Duodenal mucosa (tissue), 2 donors: ENCODE measurements around the gene KCNMA1.

Experiments used
- H3K27ac ChIP-seq: one replicate; pipeline ENCODE4 v1.7.0; 2013; ENCODE audit warnings: low read depth, low read length
- H3K27me3 ChIP-seq, 2 donors: one replicate each; pipeline ENCODE4 v1.7.0; 2013; ENCODE audit warnings: low read length in 2 of 2, control low read depth in 1 of 2; ENCODE audit not compliant: insufficient read depth in 2 of 2, control insufficient read depth in 1 of 2
- H3K36me3 ChIP-seq, 2 donors: one replicate each; pipeline ENCODE4 v1.7.0; 2013; ENCODE audit warnings: low read length in 2 of 2, control low read depth in 1 of 2; ENCODE audit not compliant: insufficient read depth in 2 of 2, control insufficient read depth in 1 of 2
- H3K4me1 ChIP-seq, 2 donors: one replicate each; pipeline ENCODE4 v1.7.0; 2013; ENCODE audit warnings: low read length in 2 of 2, control low read depth in 1 of 2; ENCODE audit not compliant: insufficient read depth in 2 of 2, control insufficient read depth in 1 of 2
- H3K4me3 ChIP-seq, 2 donors: one replicate each; pipeline ENCODE4 v1.7.0; 2013; ENCODE audit warnings: low read length in 2 of 2, low read depth in 1 of 2
- H3K9ac ChIP-seq, 2 donors: one replicate each; pipeline ENCODE4 v1.7.0; 2013; ENCODE audit warnings: low read length in 2 of 2, low read depth in 1 of 2
- H3K9me3 ChIP-seq, 2 donors: one replicate each; pipeline ENCODE4 v1.7.0; 2013; ENCODE audit warnings: low read length in 2 of 2, control low read depth in 1 of 2; ENCODE audit not compliant: control insufficient read depth in 1 of 2

The KCNMA1 gene

DNA sequence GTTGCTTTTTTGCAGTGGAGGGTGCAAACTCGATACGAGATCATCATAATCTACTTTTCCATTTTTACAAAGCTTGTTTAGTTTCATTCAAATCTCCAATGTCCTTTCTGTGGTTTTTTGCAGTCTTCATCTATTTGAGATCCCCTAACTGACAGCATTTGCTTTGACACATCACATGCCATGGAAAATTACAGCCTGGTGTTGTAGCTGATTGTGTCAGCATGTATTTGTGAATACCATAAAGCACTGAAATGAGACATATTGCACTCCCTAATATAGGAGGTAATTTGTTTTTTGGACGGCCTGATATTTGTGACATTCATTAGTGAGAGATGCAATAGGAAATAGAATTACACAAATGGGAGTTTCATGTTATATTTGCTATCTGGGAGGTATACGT, 620.8 kb downstream of the KCNMA1 start:
- H3K9ac ChIP-seq: no peak overlapping the region
- no peak overlapping the region for H3K27ac ChIP-seq
- H3K9me3 ChIP-seq: no peaks in the 10 kb centered on the region
- no peaks in the 10 kb centered on the region for H3K27me3 ChIP-seq
- H3K4me1 ChIP-seq: no peaks in the 10 kb centered on the region
- no peaks in the 10 kb centered on the region for H3K36me3 ChIP-seq
- no peak overlapping the region for H3K4me3 ChIP-seq

DNA sequence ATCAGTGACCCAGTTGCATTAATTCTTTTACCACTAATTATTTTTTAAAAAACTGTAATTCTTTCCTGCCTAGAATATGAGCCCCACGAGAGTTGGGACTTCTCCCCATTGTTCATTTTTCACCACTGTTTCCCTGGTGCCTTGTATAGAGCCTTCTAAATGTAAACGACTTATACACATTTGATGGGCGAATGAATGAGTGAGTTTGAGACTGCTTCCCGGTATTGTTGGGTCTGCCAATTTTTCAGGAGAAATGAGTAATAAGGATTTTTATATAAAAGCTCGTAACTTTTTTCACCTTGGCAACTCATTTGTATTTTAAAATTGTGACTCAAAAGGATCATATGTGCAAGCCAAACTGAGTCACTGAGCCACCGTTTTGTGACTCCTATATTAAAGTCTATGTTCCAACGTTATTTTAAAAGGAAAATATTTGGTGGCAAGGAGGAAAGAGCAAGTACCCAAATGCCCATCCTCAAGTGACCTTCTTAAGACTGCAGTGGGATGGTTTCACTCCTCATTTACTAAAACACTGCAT, 621.3 kb downstream of the KCNMA1 start:
- no peaks in the 10 kb centered on the region for H3K36me3 ChIP-seq
- no peaks in the 10 kb centered on the region for H3K9me3 ChIP-seq
- no peak overlapping the region for H3K27ac ChIP-seq
- no peaks in the 10 kb centered on the region for H3K4me1 ChIP-seq
- H3K27me3 ChIP-seq: no peaks in the 10 kb centered on the region
- no peak overlapping the region for H3K4me3 ChIP-seq
- no peak overlapping the region for H3K9ac ChIP-seq

DNA sequence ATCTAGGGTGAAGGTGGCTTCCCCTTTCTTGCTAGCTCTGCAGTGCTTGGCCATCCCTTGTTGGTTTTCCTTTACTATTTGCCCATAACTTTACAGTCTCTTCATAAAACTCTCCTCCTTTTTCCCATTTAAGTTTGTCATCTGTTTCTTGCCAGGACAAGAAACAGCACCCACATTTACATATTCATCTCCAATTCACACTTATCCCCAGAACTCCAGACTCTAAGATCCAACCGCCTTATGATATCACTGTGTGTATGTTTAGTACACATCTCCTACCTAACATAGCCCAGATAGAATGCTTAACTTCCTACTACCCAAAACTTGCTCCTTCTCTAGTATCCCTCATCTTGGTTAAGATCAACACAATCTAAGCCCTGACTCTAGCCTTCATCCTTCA, 622.2 kb downstream of the KCNMA1 start:
- no peak overlapping the region for H3K27ac ChIP-seq
- no peak overlapping the region for H3K9ac ChIP-seq
- no peaks in the 10 kb centered on the region for H3K4me1 ChIP-seq
- no peaks in the 10 kb centered on the region for H3K27me3 ChIP-seq
- no peak overlapping the region for H3K4me3 ChIP-seq
- no peaks in the 10 kb centered on the region for H3K9me3 ChIP-seq
- H3K36me3 ChIP-seq: no peaks in the 10 kb centered on the region

DNA sequence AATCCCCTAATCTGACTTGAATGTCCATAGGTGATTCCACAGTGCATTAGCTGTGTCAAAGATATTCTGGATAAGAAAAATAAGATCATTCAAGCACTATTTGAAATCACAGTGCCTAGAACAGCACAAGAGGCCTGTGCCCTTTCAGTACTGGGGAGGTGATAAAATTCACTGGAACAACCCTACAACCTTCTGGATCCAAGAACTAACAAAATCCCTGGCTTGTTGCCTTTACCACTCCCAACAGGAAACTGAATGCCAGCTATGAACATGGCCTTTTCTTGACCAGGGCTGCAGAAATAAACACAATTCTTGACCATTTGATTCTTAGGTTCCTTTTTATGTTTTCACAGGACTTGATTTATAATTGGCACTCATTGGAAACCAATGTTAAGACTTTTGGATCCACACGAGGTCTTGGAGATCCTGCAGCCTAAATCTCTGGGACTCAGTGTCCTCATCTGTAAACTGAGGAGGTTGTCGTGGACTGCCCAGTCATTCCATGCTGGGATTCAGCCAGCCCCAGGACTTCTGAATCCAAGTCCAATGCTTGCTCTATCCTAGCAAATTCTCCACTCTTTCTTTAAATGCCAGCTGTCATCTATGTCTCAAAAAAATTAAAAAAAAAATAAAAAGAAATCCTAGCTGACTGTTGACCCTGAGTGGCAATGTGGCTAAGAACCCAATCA, 624.7 kb downstream of the KCNMA1 start:
- no peaks in the 10 kb centered on the region for H3K27me3 ChIP-seq
- no peaks in the 10 kb centered on the region for H3K36me3 ChIP-seq
- no peaks in the 10 kb centered on the region for H3K4me1 ChIP-seq
- no peak overlapping the region for H3K4me3 ChIP-seq
- no peak overlapping the region for H3K27ac ChIP-seq
- H3K9ac ChIP-seq: no peak overlapping the region
- no peaks in the 10 kb centered on the region for H3K9me3 ChIP-seq

DNA sequence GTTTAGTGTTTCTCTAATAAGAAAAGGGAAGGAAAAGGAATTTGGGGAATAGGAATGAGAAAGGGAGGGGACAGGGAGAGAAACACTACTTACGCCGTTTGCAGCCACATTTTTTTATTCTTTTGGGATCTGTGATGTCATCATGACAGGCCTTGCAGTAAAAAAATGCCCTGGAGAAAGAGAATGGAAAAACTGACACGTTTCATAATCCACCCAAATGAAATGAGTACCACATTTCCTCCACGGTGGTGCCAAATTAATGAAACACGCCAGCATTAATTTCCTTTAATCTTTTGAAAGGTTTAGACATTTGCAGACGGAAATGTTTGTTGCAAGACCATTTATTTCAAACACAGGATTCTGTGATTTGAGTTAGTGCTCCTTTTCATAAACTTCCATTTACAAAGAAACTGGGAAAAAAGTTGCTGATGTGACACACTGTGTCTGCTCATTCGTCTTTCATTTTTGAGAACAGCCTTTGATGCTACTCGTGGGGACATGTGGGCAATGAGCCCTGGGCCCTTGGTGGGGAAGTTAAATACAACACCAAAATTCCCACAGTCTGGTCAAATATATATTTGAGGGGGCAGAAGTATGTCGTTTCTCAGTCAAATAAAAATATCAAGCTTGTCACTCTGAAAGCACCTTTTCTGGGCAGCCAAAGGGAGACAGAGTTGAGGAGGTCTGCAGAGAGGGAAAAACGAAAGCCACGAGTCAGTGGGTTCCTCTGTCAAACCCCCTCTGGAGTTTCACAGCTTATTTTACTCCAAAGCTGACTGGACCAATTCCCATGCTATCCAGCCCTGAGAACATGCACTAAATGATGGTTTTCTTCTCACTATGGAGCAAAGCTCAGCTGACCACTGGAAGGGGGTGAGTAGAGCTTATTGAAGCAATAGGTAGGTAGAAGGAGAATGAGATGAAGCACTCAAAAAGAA, 625.5 kb downstream of the KCNMA1 start:
- H3K4me3 ChIP-seq: no peak overlapping the region

DNA sequence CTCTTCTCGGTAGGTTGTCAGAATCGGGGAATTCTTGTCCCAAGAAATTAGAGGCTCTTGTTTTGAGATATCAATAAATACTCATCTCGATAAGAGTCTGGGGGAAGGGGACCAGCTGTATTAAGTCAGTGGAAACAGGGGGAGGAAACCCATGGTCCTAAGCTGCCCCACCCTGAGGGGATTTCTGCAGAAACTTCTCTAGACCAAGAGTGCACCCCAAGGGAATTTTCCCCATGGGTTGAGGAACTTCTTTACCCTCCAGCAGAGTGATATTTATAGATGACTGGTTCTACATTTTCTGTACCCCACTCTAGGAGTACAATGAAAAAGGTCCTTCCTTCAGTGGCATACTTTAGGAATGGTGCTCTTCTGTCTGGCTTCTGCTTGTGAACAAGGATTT, 627.2 kb downstream of the KCNMA1 start:
- Histone ChIP-seq H3K4me1 (no peaks in the 10 kb centered on the region), H3K27ac (no peak overlapping the region), H3K4me3 (no peak overlapping the region), H3K9ac (no peak overlapping the region), H3K9me3 (no peaks in the 10 kb centered on the region), H3K27me3 (no peaks in the 10 kb centered on the region), H3K36me3 (no peaks in the 10 kb centered on the region)

More for the DNA sequence above, 625.5 kb downstream of the KCNMA1 start:
- Histone ChIP-seq H3K9ac (no peak overlapping the region), H3K9me3 (no peaks in the 10 kb centered on the region), H3K36me3 (no peaks in the 10 kb centered on the region), H3K4me1 (no peaks in the 10 kb centered on the region), H3K27me3 (no peaks in the 10 kb centered on the region), H3K27ac (no peak overlapping the region)

DNA sequence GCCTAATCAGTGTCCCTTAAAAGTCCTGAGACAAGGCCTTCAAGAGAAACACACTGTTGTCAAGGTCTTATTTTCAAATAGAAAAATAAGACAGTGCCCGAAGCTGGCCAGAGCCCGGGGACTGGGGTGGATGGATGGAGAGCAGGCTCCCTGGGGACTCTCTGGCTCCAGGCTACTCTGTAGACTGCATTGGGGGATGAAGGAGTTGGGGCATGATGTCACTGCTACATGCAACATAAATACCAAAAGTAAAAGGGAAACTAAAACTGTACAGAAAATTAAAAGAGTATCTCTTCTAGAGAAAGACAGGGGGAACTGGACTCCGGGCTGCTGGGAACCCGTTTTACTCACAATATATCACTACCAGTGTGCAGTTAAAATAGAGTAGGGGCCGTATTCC, 629.8 kb downstream of the KCNMA1 start:
- no peak overlapping the region for H3K9ac ChIP-seq
- no peak overlapping the region for H3K4me3 ChIP-seq
- H3K36me3 ChIP-seq: no peaks in the 10 kb centered on the region
- H3K4me1 ChIP-seq: no peaks in the 10 kb centered on the region
- H3K9me3 ChIP-seq: no peaks in the 10 kb centered on the region
- no peak overlapping the region for H3K27ac ChIP-seq
- no peaks in the 10 kb centered on the region for H3K27me3 ChIP-seq

DNA sequence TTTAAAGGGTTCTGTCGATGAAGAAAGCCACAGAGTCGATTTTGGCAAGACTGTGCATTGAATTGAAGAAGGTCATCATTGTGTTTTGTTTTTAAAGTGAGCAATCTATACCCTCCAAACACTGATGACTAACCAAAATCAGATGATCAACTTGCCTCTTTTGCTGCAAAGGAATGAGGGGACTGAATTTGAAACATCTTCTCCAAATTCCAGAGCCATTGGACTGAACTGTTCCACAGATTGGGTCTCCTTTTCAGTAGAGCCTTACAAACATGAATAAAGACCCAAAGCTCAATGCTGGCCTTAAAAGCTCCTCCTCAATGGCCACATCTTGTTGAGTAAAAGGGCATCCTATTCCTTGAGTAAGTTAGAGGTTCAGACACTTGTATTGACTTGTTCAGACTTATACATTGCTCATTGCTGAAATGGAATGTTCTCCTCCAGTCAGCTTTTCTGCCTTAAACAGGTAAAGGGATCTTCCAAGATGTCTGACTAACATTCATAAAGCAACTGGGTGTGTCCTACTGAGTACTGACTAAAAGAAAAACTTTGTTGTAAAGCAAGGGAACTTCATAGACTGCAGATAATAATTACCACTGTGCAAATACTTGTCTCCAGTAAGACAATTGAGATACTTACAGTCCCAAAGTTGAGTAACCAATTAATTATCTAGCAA, 630.6 kb downstream of the KCNMA1 start:
- no peak overlapping the region for H3K27ac ChIP-seq

DNA sequence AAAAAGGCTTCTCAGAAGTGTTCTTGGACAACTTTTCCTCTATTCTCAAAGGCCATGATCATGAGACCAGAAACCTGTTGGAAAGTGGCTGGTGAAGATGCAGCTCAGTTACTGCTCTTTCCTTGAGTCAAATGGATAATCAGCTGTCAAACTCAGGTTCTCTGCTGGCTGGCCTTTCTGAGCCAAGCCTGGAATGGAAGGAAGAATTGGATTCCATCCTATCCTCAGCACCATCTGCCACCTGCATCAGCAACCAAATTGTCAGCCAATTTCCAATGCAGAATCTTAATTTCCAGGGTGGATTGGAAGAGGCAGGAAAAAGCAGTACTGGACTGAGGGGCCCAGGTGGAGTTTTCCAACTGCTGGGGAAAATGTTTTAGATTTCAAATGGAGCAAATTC, 631.7 kb downstream of the KCNMA1 start:
- no peak overlapping the region for H3K4me3 ChIP-seq
- H3K27ac ChIP-seq: no peak overlapping the region

More for the DNA sequence above, 630.6 kb downstream of the KCNMA1 start:
- H3K4me3 ChIP-seq: no peak overlapping the region
- H3K9ac ChIP-seq: no peak overlapping the region
- no peaks in the 10 kb centered on the region for H3K4me1 ChIP-seq
- no peaks in the 10 kb centered on the region for H3K27me3 ChIP-seq
- no peaks in the 10 kb centered on the region for H3K36me3 ChIP-seq
- H3K9me3 ChIP-seq: no peaks in the 10 kb centered on the region

More for the DNA sequence above, 631.7 kb downstream of the KCNMA1 start:
- H3K9me3 ChIP-seq: no peaks in the 10 kb centered on the region
- H3K27me3 ChIP-seq: no peaks in the 10 kb centered on the region
- no peak overlapping the region for H3K9ac ChIP-seq
- no peaks in the 10 kb centered on the region for H3K36me3 ChIP-seq
- no peaks in the 10 kb centered on the region for H3K4me1 ChIP-seq
